DND-41 (cell line): ENCODE data around the gene DNAH17.

ENCODE experiments used
- ATAC-seq: fragments of 200-7000 bp; cut with Tn5 transposase; 3 replicates; pipeline ENCODE4 v1.9.1; 2021; ENCODE audit warnings: low read depth; ENCODE audit not compliant: insufficient read depth
- DNase-seq: peaks from one replicate; pipeline ENCODE4 v3.0.0-alpha.2; 2020
- H2AFZ ChIP-seq: 2 replicates; pipeline ENCODE4 v1.6.0; 2012; ENCODE audit warnings: low read depth, low read length
- H3K27ac ChIP-seq: 2 replicates; pipeline ENCODE4 v1.5.1; 2012; ENCODE audit warnings: low read length, inconsistent platforms
- H3K27me3 ChIP-seq: fragments of 200-600 bp; sonication (generic); 2 replicates; pipeline ENCODE4 v1.6.0; 2012; ENCODE audit warnings: low read length, mild to moderate bottlenecking, inconsistent platforms; ENCODE audit not compliant: insufficient read depth, poor library complexity
- H3K36me3 ChIP-seq: 2 replicates; pipeline ENCODE4 v1.5.1; 2012; ENCODE audit warnings: low read length, inconsistent platforms; ENCODE audit not compliant: insufficient read depth
- H3K4me1 ChIP-seq: 2 replicates; pipeline ENCODE4 v1.5.1; 2012; ENCODE audit warnings: mild to moderate bottlenecking, low read length; ENCODE audit not compliant: insufficient read depth
- H3K4me2 ChIP-seq: 2 replicates; pipeline ENCODE4 v1.6.0; 2012; ENCODE audit warnings: mild to moderate bottlenecking, moderate library complexity, low read length, inconsistent platforms; ENCODE audit not compliant: insufficient read depth
- H3K4me3 ChIP-seq, 2 experiments: fragments of 200-600 bp in 1 of 2; shearing (Covaris generic) in 1 of 2; 2 replicates each; pipeline ENCODE4 v1.5.1; 2012 to 2016; ENCODE audit warnings: inconsistent platforms in 2 of 2, low read length in 2 of 2, mild to moderate bottlenecking in 2 of 2, low read depth in 1 of 2, moderate library complexity in 1 of 2
- H3K79me2 ChIP-seq: 2 replicates; pipeline ENCODE4 v1.6.0; 2012; ENCODE audit warnings: low read length, inconsistent platforms; ENCODE audit not compliant: insufficient read depth
- H3K9ac ChIP-seq: 2 replicates; pipeline ENCODE4 v1.6.0; 2012; ENCODE audit warnings: low read depth, mild to moderate bottlenecking, inconsistent platforms, low read length, moderate library complexity
- H3K9me3 ChIP-seq: 2 replicates; pipeline ENCODE4 v1.5.1; 2012; ENCODE audit warnings: low read length, moderate library complexity, mild to moderate bottlenecking, inconsistent platforms; ENCODE audit not compliant: insufficient read depth, severe bottlenecking
- H4K20me1 ChIP-seq: 2 replicates; pipeline ENCODE4 v1.6.0; 2012; ENCODE audit warnings: low read length; ENCODE audit not compliant: insufficient read depth
- EZH2 ChIP-seq: IDR thresholded peaks from 3 replicates; pipeline ENCODE4 v1.6.1; 2012; ENCODE audit warnings: borderline replicate concordance, low read depth, mild to moderate bottlenecking, moderate library complexity, low read length, inconsistent platforms; ENCODE audit not compliant: severe bottlenecking
- TF ChIP-seq, protein P1 (sequence below): IDR thresholded peaks from 2 replicates; pipeline ENCODE4 v1.5.1; 2012; ENCODE audit warnings: borderline replicate concordance, low read length, moderate library complexity, mild to moderate bottlenecking; ENCODE audit not compliant: poor library complexity, severe bottlenecking; ENCODE audit errors: extremely low read depth

The DNAH17 gene

GRCh38 chr17:78515480-78515879 is 61.7 kb downstream of the DNAH17 start:
- Histone ChIP-seq H4K20me1 (no peaks in the 10 kb centered on the region), H3K4me2 (no peak overlapping the region), H3K4me1 (no peaks in the 10 kb centered on the region), H3K27ac (no peak overlapping the region), H3K79me2 (no peaks in the 10 kb centered on the region), H3K36me3 (no peaks in the 10 kb centered on the region), H3K27me3 (no peaks in the 10 kb centered on the region), H2AFZ (no peak overlapping the region), H3K4me3 (no peak overlapping the region), H3K9me3 (no peaks in the 10 kb centered on the region), H3K9ac (no peak overlapping the region)
- no peak for TF ChIP-seq EZH2
- TF ChIP-seq, protein P1, sequence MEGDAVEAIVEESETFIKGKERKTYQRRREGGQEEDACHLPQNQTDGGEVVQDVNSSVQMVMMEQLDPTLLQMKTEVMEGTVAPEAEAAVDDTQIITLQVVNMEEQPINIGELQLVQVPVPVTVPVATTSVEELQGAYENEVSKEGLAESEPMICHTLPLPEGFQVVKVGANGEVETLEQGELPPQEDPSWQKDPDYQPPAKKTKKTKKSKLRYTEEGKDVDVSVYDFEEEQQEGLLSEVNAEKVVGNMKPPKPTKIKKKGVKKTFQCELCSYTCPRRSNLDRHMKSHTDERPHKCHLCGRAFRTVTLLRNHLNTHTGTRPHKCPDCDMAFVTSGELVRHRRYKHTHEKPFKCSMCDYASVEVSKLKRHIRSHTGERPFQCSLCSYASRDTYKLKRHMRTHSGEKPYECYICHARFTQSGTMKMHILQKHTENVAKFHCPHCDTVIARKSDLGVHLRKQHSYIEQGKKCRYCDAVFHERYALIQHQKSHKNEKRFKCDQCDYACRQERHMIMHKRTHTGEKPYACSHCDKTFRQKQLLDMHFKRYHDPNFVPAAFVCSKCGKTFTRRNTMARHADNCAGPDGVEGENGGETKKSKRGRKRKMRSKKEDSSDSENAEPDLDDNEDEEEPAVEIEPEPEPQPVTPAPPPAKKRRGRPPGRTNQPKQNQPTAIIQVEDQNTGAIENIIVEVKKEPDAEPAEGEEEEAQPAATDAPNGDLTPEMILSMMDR = no peak
- ATAC-seq (no peak), DNase-seq (no peak)

DNA sequence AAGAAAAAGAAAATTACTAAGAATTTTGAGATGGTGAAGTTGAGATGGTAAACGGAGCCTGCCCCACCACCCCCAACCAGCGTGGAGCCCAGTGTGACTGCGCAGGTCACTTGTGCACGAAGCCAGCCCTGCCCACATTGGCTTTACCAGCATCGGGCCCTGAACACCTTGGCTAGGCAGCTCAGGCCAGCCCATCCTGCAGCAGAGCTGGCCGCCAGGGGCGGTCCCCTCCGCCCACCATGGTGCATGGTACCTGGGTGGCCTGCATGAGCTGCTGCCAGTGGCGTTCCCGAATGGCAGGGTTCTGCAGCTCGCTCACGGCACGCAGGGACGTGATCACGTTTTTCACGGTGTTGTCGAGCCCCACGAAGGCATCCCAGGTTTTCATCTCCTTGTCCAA is 62.7 kb downstream of the DNAH17 start:
- no peak overlapping the region for H3K9ac ChIP-seq
- H2AFZ ChIP-seq = no peak overlapping the region
- H3K4me2 ChIP-seq = no peak overlapping the region
- no peaks in the 10 kb centered on the region for H3K36me3 ChIP-seq
- H3K27me3 ChIP-seq = no peaks in the 10 kb centered on the region
- no peaks in the 10 kb centered on the region for H3K9me3 ChIP-seq
- ATAC-seq (no peak), DNase-seq (no peak)
- no peaks in the 10 kb centered on the region for H3K79me2 ChIP-seq
- no peak overlapping the region for H3K27ac ChIP-seq
- no peak overlapping the region for H3K4me3 ChIP-seq
- H3K4me1 ChIP-seq = no peaks in the 10 kb centered on the region
- TF ChIP-seq EZH2 = no peak
- TF ChIP-seq, protein P1 = no peak
- no peaks in the 10 kb centered on the region for H4K20me1 ChIP-seq

DNA sequence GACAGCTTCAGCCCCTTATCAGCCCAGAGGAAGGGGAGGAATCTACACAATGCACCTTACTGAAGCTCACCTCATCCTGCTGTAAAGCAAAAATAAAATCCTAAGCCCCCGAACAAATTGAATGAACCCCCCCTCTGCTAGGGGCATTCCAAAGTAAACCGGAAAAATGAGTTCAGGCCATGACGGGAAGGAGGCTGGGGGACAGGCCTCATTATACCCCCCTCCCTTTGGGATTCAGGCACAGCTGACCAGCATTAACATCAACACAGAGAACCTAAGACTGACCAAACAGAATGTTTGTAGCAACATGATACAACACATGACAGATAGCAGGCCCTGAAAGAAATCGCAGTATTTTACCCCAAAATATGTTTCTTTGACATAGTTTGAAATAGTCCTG is 64.2 kb downstream of the DNAH17 start:
- Histone ChIP-seq H4K20me1 (no peaks in the 10 kb centered on the region), H3K27ac (no peak overlapping the region), H3K9me3 (no peaks in the 10 kb centered on the region), H3K4me1 (no peaks in the 10 kb centered on the region), H2AFZ (no peak overlapping the region), H3K9ac (no peak overlapping the region), H3K27me3 (no peaks in the 10 kb centered on the region), H3K4me2 (no peak overlapping the region), H3K36me3 (no peaks in the 10 kb centered on the region), H3K79me2 (no peaks in the 10 kb centered on the region), H3K4me3 (no peak overlapping the region)
- ATAC-seq = no peak
- DNase-seq = no peak
- TF ChIP-seq, protein P1 = no peak
